Parathyroid adenoma (tissue), 2 donors: ENCODE measurements around the gene LATS2.
"Not testable (repeated sequence)": the region's sequence is repeated elsewhere in the genome, so short reads cannot be mapped to it uniquely, and the experiment has no call there.

ENCODE experiments used
- H2AFZ ChIP-seq: fragments of 300-600 bp; sonication (generic); one replicate; pipeline ENCODE4 v1.7.0; 2017; ENCODE audit warnings: antibody characterized with exemption, mild to moderate bottlenecking
- H3K27ac ChIP-seq: fragments of 300-600 bp; sonication (generic); one replicate; pipeline ENCODE4 v1.7.0; 2017
- H3K27me3 ChIP-seq: fragments of 300-600 bp; sonication (generic); one replicate; pipeline ENCODE4 v1.7.0; 2017; ENCODE audit warnings: low read length; ENCODE audit not compliant: control insufficient read depth, insufficient read depth
- H3K36me3 ChIP-seq: fragments of 300-600 bp; sonication (generic); one replicate; pipeline ENCODE4 v1.7.0; 2017; ENCODE audit warnings: low read length; ENCODE audit not compliant: control insufficient read depth, insufficient read depth
- H3K4me1 ChIP-seq: fragments of 300-600 bp; sonication (generic); one replicate; pipeline ENCODE4 v1.7.0; 2017; ENCODE audit warnings: control low read depth
- H3K4me2 ChIP-seq: fragments of 300-600 bp; sonication (generic); one replicate; pipeline ENCODE4 v1.7.0; 2017; ENCODE audit warnings: low read length
- H3K4me3 ChIP-seq: fragments of 300-600 bp; sonication (generic); one replicate; pipeline ENCODE4 v1.7.0; 2017; ENCODE audit warnings: low read depth, low read length
- H3K79me2 ChIP-seq: fragments of 300-600 bp; sonication (generic); one replicate; pipeline ENCODE4 v1.7.0; 2017; ENCODE audit warnings: control low read depth
- H3K9ac ChIP-seq: fragments of 300-600 bp; sonication (generic); one replicate; pipeline ENCODE4 v1.7.0; 2017; ENCODE audit warnings: mild to moderate bottlenecking
- H3K9me3 ChIP-seq: fragments of 300-600 bp; sonication (generic); one replicate; pipeline ENCODE4 v1.7.0; 2017; ENCODE audit warnings: low read length; ENCODE audit not compliant: control insufficient read depth
- CTCF ChIP-seq: fragments of 300-600 bp; sonication (generic); IDR thresholded peaks from one replicate; pipeline ENCODE4 v1.7.0; 2017; ENCODE audit warnings: antibody characterized with exemption, mild to moderate bottlenecking
- donor health status: primary hyperparathyroidism.

The LATS2 gene

GRCh38 chr13:20964904-20965303 is 96.5 kb downstream of the LATS2 start:
- Histone ChIP-seq H2AFZ (no peak overlapping the region), H3K9ac (no peak overlapping the region), H3K36me3 (no peaks in the 10 kb centered on the region), H3K4me1 (no peaks in the 10 kb centered on the region), H3K27ac (no peak overlapping the region), H3K79me2 (no peaks in the 10 kb centered on the region), H3K27me3 (no peaks in the 10 kb centered on the region), H3K4me3 (no peak overlapping the region), H3K4me2 (no peak overlapping the region), H3K9me3 (no peaks in the 10 kb centered on the region)
- no peak for TF ChIP-seq CTCF

GRCh38 chr13:20961663-20962062 is 99.7 kb downstream of the LATS2 start:
- H3K4me1 ChIP-seq, H3K4me3 ChIP-seq, H3K36me3 ChIP-seq, H3K27me3 ChIP-seq, H3K27ac ChIP-seq, H3K9me3 ChIP-seq, H2AFZ ChIP-seq, H3K9ac ChIP-seq, H3K79me2 ChIP-seq, H3K4me2 ChIP-seq: not testable (repeated sequence)

- H2AFZ ChIP-seq, result no peak overlapping the region
- no peaks in the 10 kb centered on the region for H3K9me3 ChIP-seq
- no peak overlapping the region for H3K27ac ChIP-seq
- no peak overlapping the region for H3K9ac ChIP-seq
- no peaks in the 10 kb centered on the region for H3K4me1 ChIP-seq
- no peak for TF ChIP-seq CTCF
- no peak overlapping the region for H3K4me3 ChIP-seq
- no peaks in the 10 kb centered on the region for H3K27me3 ChIP-seq
- H3K4me2 ChIP-seq, result peak overlapping the region; percentile 36
- no peaks in the 10 kb centered on the region for H3K36me3 ChIP-seq
- H3K79me2 ChIP-seq, result no peaks in the 10 kb centered on the region
These were observed 100.6 kb downstream of the LATS2 start for GRCh38 chr13:20960663-20961309.

- not testable (repeated sequence) for H3K27ac ChIP-seq, H3K36me3 ChIP-seq, H3K79me2 ChIP-seq, H3K4me1 ChIP-seq, H3K4me3 ChIP-seq, H3K9me3 ChIP-seq, H3K4me2 ChIP-seq, H3K27me3 ChIP-seq, H2AFZ ChIP-seq, H3K9ac ChIP-seq
These were observed 104.3 kb downstream of the LATS2 start for GRCh38 chr13:20957049-20957620.

GRCh38 chr13:20955496-20955895 is 105.9 kb downstream of the LATS2 start:
- Histone ChIP-seq H3K27ac (no peak overlapping the region), H3K4me2 (no peak overlapping the region), H3K27me3 (no peaks in the 10 kb centered on the region), H3K36me3 (no peaks in the 10 kb centered on the region), H2AFZ (no peak overlapping the region), H3K4me1 (no peaks in the 10 kb centered on the region), H3K79me2 (no peaks in the 10 kb centered on the region), H3K9me3 (no peaks in the 10 kb centered on the region), H3K4me3 (no peak overlapping the region), H3K9ac (no peak overlapping the region)
- no peak for TF ChIP-seq CTCF
